ENCODE measurements around the gene NISCH.

DNA sequence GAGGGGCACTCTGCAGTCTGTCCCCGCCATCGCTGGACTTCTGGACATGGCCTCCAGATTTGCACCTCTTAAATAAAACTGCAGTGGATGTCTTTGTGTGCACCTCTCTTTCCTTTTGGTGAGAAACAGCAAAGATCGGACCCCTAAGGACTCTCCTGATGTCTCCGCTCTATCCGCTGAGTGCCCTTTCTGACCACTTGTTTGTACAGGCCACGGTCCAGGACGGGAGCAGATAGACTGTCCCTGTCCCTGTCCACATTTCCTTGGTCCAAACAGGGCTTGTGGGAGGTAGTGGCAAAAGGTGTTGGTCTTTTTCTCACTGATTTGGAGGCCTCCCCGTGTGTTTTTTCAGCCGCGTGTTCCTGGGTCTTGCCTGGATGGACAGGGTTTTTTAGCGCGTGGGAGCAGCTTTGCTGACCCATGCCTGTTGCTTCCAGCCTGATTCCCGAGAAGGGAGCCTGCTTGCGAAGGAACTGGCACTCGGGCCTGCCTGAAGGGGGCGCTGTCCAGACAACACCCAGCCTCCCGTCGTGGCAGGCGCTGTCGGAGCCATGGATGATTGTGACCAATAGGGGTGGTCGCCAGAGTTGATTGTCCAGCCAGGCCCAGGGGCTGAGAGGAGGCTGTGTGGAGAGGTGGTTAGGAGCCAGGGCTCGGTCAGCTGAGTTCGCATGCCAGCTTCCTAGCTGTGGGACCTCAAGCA, 26.6 kb downstream of the NISCH start:
- TF ChIP-seq POLR2A (IDR thresholded peaks at IDR 0.05): no peak
- peak in 1 of 3 donors; percentile 14 for TF ChIP-seq CTCF (IDR thresholded peaks at IDR 0.05)
- TF ChIP-seq EP300 (IDR thresholded peaks at IDR 0.05): no peak

Measured in ovary (tissue), 3 donors.